ENCODE results near the gene DROSHA.

- TF ChIP-seq POLR2A (IDR thresholded peaks at IDR 0.05; ENCODE audit: low read length) (no peak), REST (IDR thresholded peaks at IDR 0.05) (no peak), RFX5 (IDR thresholded peaks at IDR 0.05) (no peak), HMGXB4 (CRISPR knock-in tag; IDR thresholded peaks at IDR 0.05; ENCODE audit: borderline replicate concordance) (no peak)
Observed at GRCh38 chr5:31378136-31378535, 153.8 kb downstream of the DROSHA start.

Measured in A549 (cell line).